ENCODE results near the gene CIDEA. TPM values are rescaled to one million over a fixed set of nuclear protein-coding genes. Genes with fewer than 3 reads are reported as not detected.

CIDEA gene
- total and polyA plus RNA-seq, 9 of the 15 experiments (the other 6 are each of a cell fraction or from before 2014, with no cell fraction given) = not detected

- TF ChIP-seq, protein P1, sequence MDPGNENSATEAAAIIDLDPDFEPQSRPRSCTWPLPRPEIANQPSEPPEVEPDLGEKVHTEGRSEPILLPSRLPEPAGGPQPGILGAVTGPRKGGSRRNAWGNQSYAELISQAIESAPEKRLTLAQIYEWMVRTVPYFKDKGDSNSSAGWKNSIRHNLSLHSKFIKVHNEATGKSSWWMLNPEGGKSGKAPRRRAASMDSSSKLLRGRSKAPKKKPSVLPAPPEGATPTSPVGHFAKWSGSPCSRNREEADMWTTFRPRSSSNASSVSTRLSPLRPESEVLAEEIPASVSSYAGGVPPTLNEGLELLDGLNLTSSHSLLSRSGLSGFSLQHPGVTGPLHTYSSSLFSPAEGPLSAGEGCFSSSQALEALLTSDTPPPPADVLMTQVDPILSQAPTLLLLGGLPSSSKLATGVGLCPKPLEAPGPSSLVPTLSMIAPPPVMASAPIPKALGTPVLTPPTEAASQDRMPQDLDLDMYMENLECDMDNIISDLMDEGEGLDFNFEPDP (CRISPR knock-in tag; IDR thresholded peaks at IDR 0.05) = no peak
- peak; percentile 45; the same call in 1 of the 2 replicates for TF ChIP-seq JUND (IDR thresholded peaks at IDR 0.05; ENCODE audit: borderline replicate concordance, low read depth, low read length)
- TF ChIP-seq JUND (tag; IDR thresholded peaks at IDR 0.05; ENCODE audit: borderline replicate concordance, low read depth, low read length) = no peak
- no peak for TF ChIP-seq ZNF592 (IDR thresholded peaks at IDR 0.05)
- no peak for TF ChIP-seq CBFB (CRISPR knock-in tag; IDR thresholded peaks at IDR 0.05)
- TF ChIP-seq ZNF583 (CRISPR knock-in tag; IDR thresholded peaks at IDR 0.05) = no peak
- no peak for TF ChIP-seq ZNF253 (CRISPR knock-in tag; conservative IDR thresholded peaks at IDR 0.05)
These were observed 17.0 kb upstream of the CIDEA start (continued) for GRCh38 chr18:12236934-12237832.

Measured in K562 (cell line).